Stomach (tissue), 4 donors: ENCODE results near the gene MCTP2.

ENCODE experiments used
- EP300 ChIP-seq: sonication (generic); formaldehyde crosslinking; IDR thresholded peaks from one replicate; pipeline ENCODE4 v1.6.1; 2017; ENCODE audit warnings: antibody characterized with exemption
- POLR2A ChIP-seq, 4 donors: fragments of 450-650 bp; IDR thresholded peaks; one replicate each; pipeline ENCODE4 v1.6.1; 2016; ENCODE audit warnings: antibody characterized with exemption in 4 of 4, control low read depth in 2 of 4, mild to moderate bottlenecking in 1 of 4, moderate library complexity in 1 of 4
- POLR2AphosphoS5 ChIP-seq, 3 donors: sonication (generic); formaldehyde crosslinking; IDR thresholded peaks; one replicate each; pipeline ENCODE4 v1.6.1; 2016; ENCODE audit warnings: antibody characterized with exemption in 3 of 3
- TF ChIP-seq, protein P1 (sequence below), 7 experiments: fragments of 450-650 bp in 4 of 7; fragments of 200-600 bp in 3 of 7; sonication (generic) in 3 of 7; IDR thresholded peaks; one replicate each; pipeline ENCODE4 v1.5.1; 2016 to 2019; ENCODE audit warnings: antibody characterized with exemption in 7 of 7, control low read depth in 2 of 7, mild to moderate bottlenecking in 1 of 7

DNA sequence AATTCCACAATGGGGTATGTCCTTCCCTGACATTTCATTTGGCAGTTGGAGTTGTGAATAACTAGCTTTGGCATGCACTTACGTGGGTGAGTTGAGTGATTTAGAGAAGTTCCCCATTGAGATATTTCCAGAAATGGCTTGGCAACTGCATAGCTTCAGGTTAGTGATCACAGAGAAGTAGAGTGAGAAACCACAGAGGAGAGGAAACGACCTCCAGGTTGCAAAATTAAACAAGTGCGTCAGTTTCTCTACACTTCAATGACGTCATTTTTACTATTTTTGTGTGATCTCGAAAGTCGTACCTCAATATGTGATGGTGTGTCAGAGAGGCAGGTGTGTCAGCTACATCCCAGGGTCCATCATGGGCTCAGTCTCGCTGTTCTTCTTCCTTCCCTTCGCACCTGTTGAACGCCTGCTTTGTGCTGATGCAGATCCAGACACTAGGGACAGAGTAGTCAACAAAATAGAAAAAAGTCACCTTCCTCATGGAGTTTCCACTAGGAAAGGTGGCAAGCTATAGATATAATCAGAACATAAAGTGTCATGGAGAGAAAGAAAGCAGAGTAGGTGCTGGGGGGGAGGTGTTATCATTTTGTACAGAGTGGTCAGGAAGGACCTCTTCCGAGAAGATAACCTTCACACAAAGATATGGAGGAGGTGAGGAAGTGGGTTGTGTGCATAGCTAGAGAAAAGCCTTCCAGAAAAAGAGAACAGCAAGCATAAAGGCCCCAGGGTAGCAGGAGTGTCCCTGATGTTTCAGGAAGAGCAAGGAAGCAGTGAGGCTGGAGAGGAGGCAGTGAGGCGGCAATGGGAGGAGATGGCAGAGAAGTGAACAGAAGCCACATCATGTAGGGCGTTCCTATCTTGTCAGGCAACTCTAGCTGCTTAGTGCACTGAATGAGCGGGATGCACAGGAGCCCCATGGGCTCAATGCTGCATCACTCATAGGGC, 75.6 kb downstream of the MCTP2 start:
- TF ChIP-seq, protein P1, sequence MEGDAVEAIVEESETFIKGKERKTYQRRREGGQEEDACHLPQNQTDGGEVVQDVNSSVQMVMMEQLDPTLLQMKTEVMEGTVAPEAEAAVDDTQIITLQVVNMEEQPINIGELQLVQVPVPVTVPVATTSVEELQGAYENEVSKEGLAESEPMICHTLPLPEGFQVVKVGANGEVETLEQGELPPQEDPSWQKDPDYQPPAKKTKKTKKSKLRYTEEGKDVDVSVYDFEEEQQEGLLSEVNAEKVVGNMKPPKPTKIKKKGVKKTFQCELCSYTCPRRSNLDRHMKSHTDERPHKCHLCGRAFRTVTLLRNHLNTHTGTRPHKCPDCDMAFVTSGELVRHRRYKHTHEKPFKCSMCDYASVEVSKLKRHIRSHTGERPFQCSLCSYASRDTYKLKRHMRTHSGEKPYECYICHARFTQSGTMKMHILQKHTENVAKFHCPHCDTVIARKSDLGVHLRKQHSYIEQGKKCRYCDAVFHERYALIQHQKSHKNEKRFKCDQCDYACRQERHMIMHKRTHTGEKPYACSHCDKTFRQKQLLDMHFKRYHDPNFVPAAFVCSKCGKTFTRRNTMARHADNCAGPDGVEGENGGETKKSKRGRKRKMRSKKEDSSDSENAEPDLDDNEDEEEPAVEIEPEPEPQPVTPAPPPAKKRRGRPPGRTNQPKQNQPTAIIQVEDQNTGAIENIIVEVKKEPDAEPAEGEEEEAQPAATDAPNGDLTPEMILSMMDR (IDR thresholded peaks at IDR 0.05), result no peak
- TF ChIP-seq POLR2A (IDR thresholded peaks at IDR 0.05) (no peak), POLR2AphosphoS5 (IDR thresholded peaks at IDR 0.05) (no peak), EP300 (no peak)
